Thyroid gland (tissue), 4 donors: Measurements from ENCODE around the gene FHIT. TPM values are rescaled to one million over a fixed set of nuclear protein-coding genes. Genes with fewer than 3 reads are reported as not detected.

Experiments used
- DNase-seq, 2 donors: peaks; one replicate each; pipeline ENCODE4 v3.0.0-alpha.2; 2019
- H3K27ac ChIP-seq, 3 donors: fragments of 200-600 bp; sonication (generic); 1 replicate in 2 of 3; 2 replicates in 1 of 3; pipeline ENCODE4 v1.5.1; 2016 to 2019; ENCODE audit warnings: mild to moderate bottlenecking in 1 of 3, moderate library complexity in 1 of 3
- H3K27me3 ChIP-seq: fragments of 200-600 bp; sonication (generic); one replicate; pipeline ENCODE4 v1.5.1; 2019
- H3K36me3 ChIP-seq, 2 donors: fragments of 200-600 bp; sonication (generic); one replicate each; pipeline ENCODE4 v1.5.1; 2016 to 2019
- H3K4me1 ChIP-seq, 2 donors: fragments of 200-600 bp; sonication (generic); one replicate each; pipeline ENCODE4 v1.5.1; 2017 to 2019
- H3K4me3 ChIP-seq, 3 donors: fragments of 200-600 bp; sonication (generic); replicated peaks in 1 of 3; 1 replicate in 2 of 3; 2 replicates in 1 of 3; pipeline ENCODE4 v1.5.1; 2016; ENCODE audit warnings: mild to moderate bottlenecking in 1 of 3
- H3K9me3 ChIP-seq: fragments of 200-600 bp; sonication (generic); one replicate; pipeline ENCODE4 v1.5.1; 2017
- CTCF ChIP-seq, 6 experiments: fragments of 200-600 bp in 3 of 6; fragments of 450-650 bp in 3 of 6; sonication (generic) in 3 of 6; IDR thresholded peaks; one replicate each; pipeline ENCODE4 v1.5.1; 2016 to 2019; ENCODE audit warnings: antibody characterized with exemption in 6 of 6, mild to moderate bottlenecking in 2 of 6, inconsistent platforms in 1 of 6, moderate library complexity in 1 of 6
- POLR2A ChIP-seq, 2 donors: fragments of 450-650 bp; IDR thresholded peaks; one replicate each; pipeline ENCODE4 v1.6.1; 2017; ENCODE audit warnings: antibody characterized with exemption in 2 of 2, mild to moderate bottlenecking in 2 of 2, moderate library complexity in 1 of 2
- WGBS, 2 donors: methylation state at CpG; one replicate each; pipeline ENCODE4 v1.1.5; 2017; 5-methylcytosine and 5-hydroxymethylcytosine counted together
- intact Hi-C: fragments of 100-400 bp; cut with DNase I; formaldehyde crosslinking; loops from one replicate; pipeline ENCODE4 v1.15.1; 2023
- total RNA-seq, 4 donors: library from RNA; depleted of rRNA; stranded (reverse); fragments of >200 nt; gene quantifications; one replicate each; pipeline ENCODE4 v1.2.3, GENCODE V29; 2016

Gene FHIT
- total RNA-seq, 4 donors from 2014 or later = 12.2 to 18.9 (median 16.2) TPM

- WGBS, 2 donors = 49 to 63% methylated on average over 2 of the region's 2 CpGs
- no peak for DNase-seq
- TF ChIP-seq CTCF (IDR thresholded peaks at IDR 0.05) = no peak
- no peak for TF ChIP-seq POLR2A (IDR thresholded peaks at IDR 0.05)
- H3K9me3 ChIP-seq = no peaks in the 10 kb centered on the region
- H3K36me3 ChIP-seq = no peaks in the 10 kb centered on the region
- H3K4me1 ChIP-seq = no peaks in the 10 kb centered on the region
- intact Hi-C loops = no loop called here
- no peak overlapping the region for H3K27ac ChIP-seq
- no peak overlapping the region for H3K4me3 ChIP-seq
- H3K27me3 ChIP-seq = no peaks in the 10 kb centered on the region
Observed at GRCh38 chr3:60135474-60135873, 1115.8 kb downstream of the FHIT start.

- no peaks in the 10 kb centered on the region for H3K27me3 ChIP-seq
- H3K27ac ChIP-seq = no peak overlapping the region
- no peak for TF ChIP-seq CTCF (IDR thresholded peaks at IDR 0.05)
- no peak for TF ChIP-seq POLR2A (IDR thresholded peaks at IDR 0.05)
- no peaks in the 10 kb centered on the region for H3K4me1 ChIP-seq
- H3K36me3 ChIP-seq = no peaks in the 10 kb centered on the region
- DNase-seq = no peak
- H3K9me3 ChIP-seq = no peaks in the 10 kb centered on the region
- 62 to 77% methylated on average over 2 of the region's 2 CpGs for WGBS, 2 donors
- intact Hi-C loops = no loop called here
- no peak overlapping the region for H3K4me3 ChIP-seq
Observed at GRCh38 chr3:60133269-60134162, 1117.7 kb downstream of the FHIT start.

GRCh38 chr3:60131618-60132017 lies 1119.6 kb downstream of the FHIT start:
- intact Hi-C loops = no loop called here
- H3K9me3 ChIP-seq = no peaks in the 10 kb centered on the region
- H3K4me3 ChIP-seq = no peak overlapping the region
- no peak for DNase-seq
- H3K4me1 ChIP-seq = no peaks in the 10 kb centered on the region
- H3K36me3 ChIP-seq = no peaks in the 10 kb centered on the region
- no peak overlapping the region for H3K27ac ChIP-seq
- H3K27me3 ChIP-seq = no peaks in the 10 kb centered on the region
- TF ChIP-seq POLR2A (IDR thresholded peaks at IDR 0.05) (no peak), CTCF (IDR thresholded peaks at IDR 0.05) (no peak)

GRCh38 chr3:60126511-60127304 lies 1124.5 kb downstream of the FHIT start:
- TF ChIP-seq POLR2A (IDR thresholded peaks at IDR 0.05) (no peak), CTCF (IDR thresholded peaks at IDR 0.05) (no peak)
- Histone ChIP-seq H3K27ac (no peak overlapping the region), H3K4me3 (no peak overlapping the region), H3K27me3 (no peaks in the 10 kb centered on the region), H3K4me1 (no peaks in the 10 kb centered on the region), H3K36me3 (no peaks in the 10 kb centered on the region), H3K9me3 (no peaks in the 10 kb centered on the region)
- 80 to 95% methylated on average over 6 of the region's 6 CpGs for WGBS, 2 donors
- intact Hi-C loops = no loop called here
- no peak for DNase-seq

- 49 to 62% methylated on average over 3 of the region's 3 CpGs for WGBS, 2 donors
- Histone ChIP-seq H3K27ac (no peak overlapping the region), H3K36me3 (no peaks in the 10 kb centered on the region), H3K27me3 (no peaks in the 10 kb centered on the region), H3K4me1 (no peaks in the 10 kb centered on the region), H3K9me3 (no peaks in the 10 kb centered on the region), H3K4me3 (no peak overlapping the region)
- intact Hi-C loops = no loop called here
- no peak for DNase-seq
- no peak for TF ChIP-seq POLR2A (IDR thresholded peaks at IDR 0.05)
- no peak for TF ChIP-seq CTCF (IDR thresholded peaks at IDR 0.05)
Observed at GRCh38 chr3:60125686-60126085, 1125.6 kb downstream of the FHIT start.
